GM23248 (cell line): ENCODE data around the gene METTL8. TPM values are rescaled to one million over a fixed set of nuclear protein-coding genes. Genes with fewer than 3 reads are reported as not detected.
"Not testable (repeated sequence)": the region's sequence is repeated elsewhere in the genome, so short reads cannot be mapped to it uniquely, and the experiment has no call there.

Experiments used
- DNase-seq: peaks from one replicate; pipeline ENCODE4 v3.0.0-alpha.2; 2015
- H2AFZ ChIP-seq: fragments of 200-600 bp; sonication (generic); 2 replicates; pipeline ENCODE4 v1.6.1; 2016; ENCODE audit warnings: antibody characterized with exemption
- H3F3A ChIP-seq: fragments of 200-600 bp; sonication (generic); 2 replicates; pipeline ENCODE4 v1.6.1; 2016; ENCODE audit warnings: mild to moderate bottlenecking, antibody characterized with exemption, mixed run types; ENCODE audit not compliant: insufficient read depth
- H3K27ac ChIP-seq: fragments of 200-600 bp; sonication (generic); 2 replicates; pipeline ENCODE4 v1.5.1; 2016; ENCODE audit warnings: mild to moderate bottlenecking
- H3K27me3 ChIP-seq: fragments of 200-600 bp; sonication (generic); replicated peaks from 2 replicates; pipeline ENCODE4 v1.6.1; 2016; ENCODE audit warnings: mild to moderate bottlenecking; ENCODE audit not compliant: insufficient read depth
- H3K36me3 ChIP-seq: fragments of 200-600 bp; sonication (generic); 2 replicates; pipeline ENCODE4 v1.6.1; 2016; ENCODE audit warnings: low read depth, mild to moderate bottlenecking
- H3K4me1 ChIP-seq: fragments of 200-600 bp; sonication (generic); 2 replicates; pipeline ENCODE4 v1.6.1; 2016; ENCODE audit warnings: mild to moderate bottlenecking; ENCODE audit not compliant: insufficient read depth
- H3K4me2 ChIP-seq: fragments of 200-600 bp; sonication (generic); one replicate; pipeline ENCODE4 v1.6.1; 2016; ENCODE audit warnings: mild to moderate bottlenecking; ENCODE audit not compliant: unreplicated experiment
- H3K4me3 ChIP-seq: fragments of 200-600 bp; sonication (generic); 2 replicates; pipeline ENCODE4 v1.5.1; 2016; ENCODE audit warnings: mild to moderate bottlenecking
- H3K79me2 ChIP-seq: fragments of 200-600 bp; sonication (generic); 2 replicates; pipeline ENCODE4 v1.6.1; 2016; ENCODE audit warnings: mild to moderate bottlenecking; ENCODE audit not compliant: insufficient read depth
- H3K9ac ChIP-seq: fragments of 200-600 bp; sonication (generic); 2 replicates; pipeline ENCODE4 v1.6.1; 2016; ENCODE audit warnings: mild to moderate bottlenecking
- H3K9me2 ChIP-seq: fragments of 200-600 bp; sonication (generic); 2 replicates; pipeline ENCODE4 v1.6.1; 2016; ENCODE audit warnings: mixed run types, mild to moderate bottlenecking, moderate library complexity; ENCODE audit not compliant: insufficient read depth
- H3K9me3 ChIP-seq: fragments of 200-600 bp; sonication (generic); one replicate; pipeline ENCODE4 v1.6.1; 2017; ENCODE audit warnings: low read depth
- H4K20me1 ChIP-seq: fragments of 200-600 bp; sonication (generic); 2 replicates; pipeline ENCODE4 v1.6.0; 2016; ENCODE audit not compliant: insufficient read depth
- EZH2 ChIP-seq: fragments of 200-600 bp; sonication (generic); IDR thresholded peaks from 2 replicates; pipeline ENCODE4 v1.6.1; 2018; ENCODE audit warnings: antibody characterized with exemption, mild to moderate bottlenecking; ENCODE audit not compliant: insufficient read depth, poor library complexity, severe bottlenecking
- EZH2phosphoT487 ChIP-seq: fragments of 200-600 bp; sonication (generic); IDR thresholded peaks from 2 replicates; pipeline ENCODE4 v1.6.1; 2018; ENCODE audit warnings: antibody characterized with exemption, moderate library complexity, mild to moderate bottlenecking, low read depth; ENCODE audit not compliant: insufficient read depth
- WGBS, 2 experiments: methylation state at CpG; one replicate each; pipeline ENCODE4 v1.1.6; 2015 to 2017; ENCODE audit warnings: low lambda C conversion rate in 2 of 2, low coverage in 1 of 2; ENCODE audit errors: missing lambda C conversion rate in 2 of 2; 5-methylcytosine and 5-hydroxymethylcytosine counted together
- in situ Hi-C: fragments of 300-500 bp; cut with MboI; formaldehyde crosslinking; loops from 2 replicates; pipeline ENCODE4 v1.15.0; 2020
- polyA plus RNA-seq: library from polyadenylated mRNA; unstranded; fragments of >200 nt; fragmentation: Nextera tagmentation; extraction: Ambion mirVana; gene quantifications from 2 replicates; pipeline ENCODE4 v1.2.1, GENCODE V29; 2016
- total RNA-seq: library from RNA; depleted of rRNA; stranded (reverse); fragments of >200 nt; shearing (Covaris generic); gene quantifications from 2 replicates; pipeline ENCODE4 v1.2.3, GENCODE V29; 2014

Gene METTL8
- total and polyA plus RNA-seq, 2 experiments from 2014 or later, result 27.2 to 38.5 TPM

GRCh38 chr2:171367692-171368091 lies 66.1 kb downstream of the METTL8 start:
- WGBS, 2 experiments, result 74 to 84% methylated on average over 2 of the region's 2 CpGs
- Histone ChIP-seq H3K4me2 (no peak overlapping the region), H4K20me1 (no peaks in the 10 kb centered on the region), H3K36me3 (no peaks in the 10 kb centered on the region), H3K27ac (no peak overlapping the region), H3K79me2 (no peaks in the 10 kb centered on the region), H3F3A (no peaks in the 10 kb centered on the region), H3K4me3 (no peak overlapping the region), H2AFZ (no peak overlapping the region), H3K9me2 (no peaks in the 10 kb centered on the region), H3K4me1 (no peaks in the 10 kb centered on the region), H3K27me3 (no peaks in the 10 kb centered on the region), H3K9me3 (no peaks in the 10 kb centered on the region), H3K9ac (no peak overlapping the region)
- in situ Hi-C loops, result no loop called here
- no peak for DNase-seq
- no peak for TF ChIP-seq EZH2phosphoT487
- TF ChIP-seq EZH2, result no peak

- Histone ChIP-seq H3K36me3 (no peaks in the 10 kb centered on the region), H4K20me1 (no peaks in the 10 kb centered on the region), H3K9me2 (no peaks in the 10 kb centered on the region), H3K9ac (no peak overlapping the region), H3K79me2 (no peaks in the 10 kb centered on the region), H3K27me3 (no peaks in the 10 kb centered on the region), H3K4me2 (no peak overlapping the region), H3K27ac (no peak overlapping the region), H3K9me3 (no peaks in the 10 kb centered on the region), H3K4me1 (no peaks in the 10 kb centered on the region), H3F3A (no peaks in the 10 kb centered on the region), H3K4me3 (no peak overlapping the region), H2AFZ (no peak overlapping the region)
- in situ Hi-C loops, result no loop called here
- no peak for DNase-seq
- TF ChIP-seq EZH2phosphoT487 (no peak), EZH2 (no peak)
- 95 to 100% methylated on average over 1 of the region's 1 CpG for WGBS, 2 experiments
These were observed 68.0 kb downstream of the METTL8 start for GRCh38 chr2:171365778-171366177.

- Histone ChIP-seq H3K4me3 (no peak overlapping the region), H4K20me1 (no peaks in the 10 kb centered on the region), H3K36me3 (no peaks in the 10 kb centered on the region), H3K27ac (no peak overlapping the region), H3K4me2 (no peak overlapping the region), H3K79me2 (no peaks in the 10 kb centered on the region), H3F3A (no peaks in the 10 kb centered on the region), H3K9me2 (no peaks in the 10 kb centered on the region), H3K9me3 (no peaks in the 10 kb centered on the region), H3K27me3 (no peaks in the 10 kb centered on the region), H3K4me1 (no peaks in the 10 kb centered on the region), H2AFZ (no peak overlapping the region), H3K9ac (no peak overlapping the region)
- no peak for TF ChIP-seq EZH2phosphoT487
- no peak for TF ChIP-seq EZH2
- in situ Hi-C loops, result no loop called here
- no peak for DNase-seq
- WGBS, 2 experiments, result 84 to 89% methylated on average over 7 of the region's 7 CpGs
These were observed 68.6 kb downstream of the METTL8 start for GRCh38 chr2:171365232-171365631.

GRCh38 chr2:171362396-171362795 lies 71.4 kb downstream of the METTL8 start:
- Histone ChIP-seq H3K36me3 (no peaks in the 10 kb centered on the region), H2AFZ (no peak overlapping the region), H3K27me3 (no peaks in the 10 kb centered on the region), H4K20me1 (no peaks in the 10 kb centered on the region), H3K4me1 (no peaks in the 10 kb centered on the region), H3K4me3 (no peak overlapping the region), H3F3A (no peaks in the 10 kb centered on the region), H3K27ac (no peak overlapping the region), H3K4me2 (no peak overlapping the region), H3K9me2 (no peaks in the 10 kb centered on the region), H3K79me2 (no peaks in the 10 kb centered on the region), H3K9ac (no peak overlapping the region), H3K9me3 (no peaks in the 10 kb centered on the region)
- in situ Hi-C loops, result no loop called here
- DNase-seq, result no peak
- TF ChIP-seq EZH2 (no peak), EZH2phosphoT487 (no peak)
- WGBS, 2 experiments, result 96 to 97% methylated on average over 2 of the region's 2 CpGs

- H3K36me3 ChIP-seq, result no peaks in the 10 kb centered on the region
- no peak overlapping the region for H3K4me2 ChIP-seq
- no peaks in the 10 kb centered on the region for H3K27me3 ChIP-seq
- no peaks in the 10 kb centered on the region for H3F3A ChIP-seq
- H3K27ac ChIP-seq, result no peak overlapping the region
- H2AFZ ChIP-seq, result no peak overlapping the region
- no peaks in the 10 kb centered on the region for H3K4me1 ChIP-seq
- H3K79me2 ChIP-seq, result no peaks in the 10 kb centered on the region
- TF ChIP-seq EZH2phosphoT487 (no peak), EZH2 (no peak)
- no peaks in the 10 kb centered on the region for H4K20me1 ChIP-seq
- no peaks in the 10 kb centered on the region for H3K9me2 ChIP-seq
- no peak for DNase-seq
- in situ Hi-C loops, result no loop called here
- no peaks in the 10 kb centered on the region for H3K9me3 ChIP-seq
- no peak overlapping the region for H3K9ac ChIP-seq
- no peak overlapping the region for H3K4me3 ChIP-seq
- WGBS, 2 experiments, result 95 to 97% methylated on average over 2 of the region's 2 CpGs
These were observed 72.9 kb downstream of the METTL8 start for GRCh38 chr2:171360905-171361304.

- H3K79me2 ChIP-seq, H3K9me3 ChIP-seq, H3K9me2 ChIP-seq, H3F3A ChIP-seq, H3K4me1 ChIP-seq, H3K9ac ChIP-seq, H2AFZ ChIP-seq, DNase-seq, H4K20me1 ChIP-seq, H3K27me3 ChIP-seq, in situ Hi-C loops, H3K27ac ChIP-seq, H3K4me3 ChIP-seq, H3K4me2 ChIP-seq, H3K36me3 ChIP-seq: not testable (repeated sequence)
- WGBS, 2 experiments, result 91 to 98% methylated on average over 3 of the region's 3 CpGs
These were observed 80.0 kb downstream of the METTL8 start for GRCh38 chr2:171353746-171354145.
